ENCODE measurements around the gene TCF21.

GRCh38 chr6:133877116-133877515, 11.8 kb upstream of the TCF21 start:
- TF ChIP-seq CTCF (conservative IDR thresholded peaks at IDR 0.05; ENCODE audit: low read depth in 2 of 2) (no peak), EZH2 (IDR thresholded peaks at IDR 0.05; ENCODE audit: low read depth, unreplicated experiment) (no peak), POLR2AphosphoS5 (IDR thresholded peaks at IDR 0.05; ENCODE audit: low read depth) (no peak), EZH2phosphoT487 (IDR thresholded peaks at IDR 0.05; ENCODE audit: unreplicated experiment) (no peak), ZNF114 (CRISPR knock-in tag; IDR thresholded peaks at IDR 0.05) (no peak), REST (IDR thresholded peaks at IDR 0.05; ENCODE audit: unreplicated experiment) (no peak), ZNF331 (CRISPR knock-in tag; IDR thresholded peaks at IDR 0.05; ENCODE audit: low read depth) (no peak), ETS1 (IDR thresholded peaks at IDR 0.05) (no peak), JUNB (IDR thresholded peaks at IDR 0.05; ENCODE audit: unreplicated experiment) (no peak), NANOG (IDR thresholded peaks at IDR 0.05; ENCODE audit: borderline replicate concordance) (no peak), STAT1 (IDR thresholded peaks at IDR 0.05; ENCODE audit: unreplicated experiment) (no peak), CREB1 (CRISPR knock-in tag; IDR thresholded peaks at IDR 0.05; ENCODE audit: low read depth) (no peak)

Measured in GM23338 (cell line).